Limb (tissue), 2 donors: Measurements from ENCODE around the gene PPP1R3E.
"Not testable (repeated sequence)": the region's sequence is repeated elsewhere in the genome, so short reads cannot be mapped to it uniquely, and the experiment has no call there.

ENCODE experiments used
- DNase-seq, 2 donors: peaks; one replicate each; pipeline ENCODE4 v3.0.0-alpha.2; 2016; ENCODE audit errors: extremely low spot score in 2 of 2

Gene PPP1R3E

GRCh38 chr14:23302290-23303225 lies at the start of gene PPP1R3E:
Gene PPP1R3E, minus strand, starts transcription at chr14:23302859. Its CDS starts 283 bp downstream, at chr14:23302576.
- DNase-seq = peak; percentile 48 to 80

GRCh38 chr14:23351681-23352505 lies 49.2 kb upstream of the PPP1R3E start:
- no peak for DNase-seq

GRCh38 chr14:23349156-23349845 lies 46.6 kb upstream of the PPP1R3E start:
- no peak for DNase-seq

- DNase-seq = no peak
Observed at GRCh38 chr14:23348297-23348655, 45.6 kb upstream of the PPP1R3E start.

- DNase-seq = no peak
Observed at GRCh38 chr14:23347406-23348296, 45.0 kb upstream of the PPP1R3E start.

- no peak for DNase-seq
Observed at GRCh38 chr14:23346693-23347405, 44.2 kb upstream of the PPP1R3E start.

GRCh38 chr14:23345987-23346692 lies 43.5 kb upstream of the PPP1R3E start:
- no peak for DNase-seq

GRCh38 chr14:23344481-23344880 lies 41.8 kb upstream of the PPP1R3E start:
- DNase-seq = no peak

- no peak for DNase-seq
Observed at GRCh38 chr14:23339506-23340268, 37.0 kb upstream of the PPP1R3E start.

- no peak for DNase-seq
Observed at GRCh38 chr14:23335623-23336022, 33.0 kb upstream of the PPP1R3E start.

- peak; percentile 73 to 77 for DNase-seq
Observed at GRCh38 chr14:23327947-23328744, 25.5 kb upstream of the PPP1R3E start.

- DNase-seq = no peak
Observed at GRCh38 chr14:23326491-23327332, 24.1 kb upstream of the PPP1R3E start.

GRCh38 chr14:23325746-23326145 lies 23.1 kb upstream of the PPP1R3E start:
- not testable (repeated sequence) for DNase-seq

- DNase-seq = no peak
Observed at GRCh38 chr14:23324993-23325392, 22.3 kb upstream of the PPP1R3E start.

- DNase-seq = no peak
Observed at GRCh38 chr14:23324455-23324846, 21.8 kb upstream of the PPP1R3E start.

GRCh38 chr14:23323838-23324454 lies 21.3 kb upstream of the PPP1R3E start:
- DNase-seq = no peak
